Tibial nerve (tissue), 4 donors: Measurements from ENCODE around the gene RHAG.

ENCODE experiments used
- EP300 ChIP-seq, 2 donors: sonication (generic); formaldehyde crosslinking; IDR thresholded peaks; one replicate each; pipeline ENCODE4 v1.6.1; 2017; ENCODE audit warnings: antibody characterized with exemption in 2 of 2, mild to moderate bottlenecking in 1 of 2
- POLR2A ChIP-seq, 2 donors: fragments of 450-650 bp; IDR thresholded peaks; one replicate each; pipeline ENCODE4 v1.6.1; 2017; ENCODE audit warnings: antibody characterized with exemption in 2 of 2, mild to moderate bottlenecking in 2 of 2, moderate library complexity in 2 of 2
- TF ChIP-seq, protein P1 (sequence below), 5 experiments: fragments of 200-600 bp in 3 of 5; fragments of 450-650 bp in 2 of 5; sonication (generic) in 3 of 5; IDR thresholded peaks; one replicate each; pipeline ENCODE4 v1.5.1; 2016 to 2019; ENCODE audit warnings: antibody characterized with exemption in 5 of 5, mild to moderate bottlenecking in 3 of 5, moderate library complexity in 2 of 5

DNA sequence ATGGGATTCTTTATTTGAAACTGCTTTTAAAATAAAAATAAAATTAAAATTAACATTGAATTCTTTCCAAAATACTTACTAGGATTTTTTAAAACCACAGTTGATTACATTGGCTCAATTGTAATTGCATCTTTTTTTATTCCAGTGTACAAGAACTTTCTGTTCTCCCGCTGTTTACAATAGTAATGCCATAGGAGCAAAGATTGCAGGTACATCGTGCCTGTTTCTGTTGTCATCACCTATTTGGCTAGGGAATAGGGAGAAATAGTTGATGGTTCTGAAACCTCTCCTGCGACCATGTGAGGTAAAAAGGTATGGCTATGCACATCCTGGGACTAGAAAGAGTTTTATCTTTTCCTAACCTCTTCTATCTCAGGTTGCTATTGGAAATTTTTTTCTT is 28.2 kb upstream of the RHAG start:
- TF ChIP-seq, protein P1, sequence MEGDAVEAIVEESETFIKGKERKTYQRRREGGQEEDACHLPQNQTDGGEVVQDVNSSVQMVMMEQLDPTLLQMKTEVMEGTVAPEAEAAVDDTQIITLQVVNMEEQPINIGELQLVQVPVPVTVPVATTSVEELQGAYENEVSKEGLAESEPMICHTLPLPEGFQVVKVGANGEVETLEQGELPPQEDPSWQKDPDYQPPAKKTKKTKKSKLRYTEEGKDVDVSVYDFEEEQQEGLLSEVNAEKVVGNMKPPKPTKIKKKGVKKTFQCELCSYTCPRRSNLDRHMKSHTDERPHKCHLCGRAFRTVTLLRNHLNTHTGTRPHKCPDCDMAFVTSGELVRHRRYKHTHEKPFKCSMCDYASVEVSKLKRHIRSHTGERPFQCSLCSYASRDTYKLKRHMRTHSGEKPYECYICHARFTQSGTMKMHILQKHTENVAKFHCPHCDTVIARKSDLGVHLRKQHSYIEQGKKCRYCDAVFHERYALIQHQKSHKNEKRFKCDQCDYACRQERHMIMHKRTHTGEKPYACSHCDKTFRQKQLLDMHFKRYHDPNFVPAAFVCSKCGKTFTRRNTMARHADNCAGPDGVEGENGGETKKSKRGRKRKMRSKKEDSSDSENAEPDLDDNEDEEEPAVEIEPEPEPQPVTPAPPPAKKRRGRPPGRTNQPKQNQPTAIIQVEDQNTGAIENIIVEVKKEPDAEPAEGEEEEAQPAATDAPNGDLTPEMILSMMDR (IDR thresholded peaks at IDR 0.05), result no peak
- TF ChIP-seq POLR2A (IDR thresholded peaks at IDR 0.05), result no peak
- no peak for TF ChIP-seq EP300 (IDR thresholded peaks at IDR 0.05)
